ENCODE data around the gene EPHB3.

The EPHB3 gene

DNA sequence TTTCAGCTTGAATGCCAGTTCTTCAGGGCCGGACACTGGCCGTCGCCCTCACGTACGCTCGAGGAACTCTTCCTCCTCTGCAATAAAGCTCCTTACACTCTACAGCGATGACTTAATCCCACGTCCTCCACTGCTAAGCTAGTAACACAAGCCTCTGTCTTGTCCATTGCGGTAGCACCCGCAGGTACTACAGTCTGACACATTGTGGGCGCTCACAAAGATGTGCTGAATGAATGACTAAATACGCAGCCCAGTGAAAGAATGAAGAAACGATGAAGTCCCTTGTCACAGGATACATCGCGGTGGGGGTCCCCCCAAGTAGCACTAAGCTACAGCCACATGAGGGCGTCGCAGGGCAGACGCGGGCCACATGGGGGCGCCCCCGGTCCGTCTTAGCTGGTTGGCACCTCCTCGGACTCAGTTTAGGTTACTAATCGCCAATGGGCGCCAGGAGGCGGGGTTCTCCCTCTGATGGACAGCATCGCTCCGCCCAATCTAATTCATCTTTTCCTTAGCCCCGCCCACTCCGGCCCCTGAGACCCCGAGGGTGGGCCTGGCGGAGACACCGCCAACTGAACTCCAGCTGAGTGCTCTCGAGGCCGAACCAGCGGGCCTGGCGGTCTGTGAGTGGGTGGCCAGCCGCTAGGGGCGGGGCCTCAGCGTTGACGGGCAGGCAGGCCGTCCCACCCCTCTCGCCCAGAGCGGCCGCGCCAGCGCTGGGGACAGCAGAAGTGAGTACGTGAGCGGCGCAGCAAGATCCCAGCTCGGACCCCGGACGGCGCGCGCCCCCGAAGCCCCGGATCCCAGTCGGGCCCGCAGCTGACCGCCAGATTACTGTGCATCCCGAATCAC, at the start of gene EPHB3:
Gene EPHB3 (plus strand): TSS at position 725 of the 852 bp plus-strand sequence. CDS start 451 bp downstream, outside the sequence.
- peak within 1 kb of the TSS; percentile 25 for H3K4me3 ChIP-seq (ENCODE audit: low read depth, low read length)

DNA sequence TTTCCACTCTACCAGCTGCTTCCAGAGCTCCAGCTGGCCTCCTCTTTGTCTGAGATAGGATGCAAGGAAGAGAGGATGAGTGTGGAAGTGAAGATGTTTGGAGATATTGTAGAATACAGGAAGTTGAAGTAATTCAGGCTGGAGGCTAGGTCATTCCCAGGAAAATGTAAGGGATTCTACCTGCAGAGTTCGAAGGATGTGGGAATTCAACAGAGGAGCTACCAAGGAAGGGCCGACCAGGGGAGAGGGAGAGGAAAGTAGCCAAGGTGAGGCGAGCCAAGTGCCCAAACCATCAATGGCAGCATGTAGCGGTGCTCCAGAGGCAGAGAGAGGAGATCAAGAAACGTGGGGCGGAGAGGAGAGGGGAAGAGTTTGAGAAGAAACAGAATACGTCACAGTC, 49.0 kb upstream of the EPHB3 start:
- H3K4me3 ChIP-seq (ENCODE audit: low read depth, low read length), result no peak overlapping the region

DNA sequence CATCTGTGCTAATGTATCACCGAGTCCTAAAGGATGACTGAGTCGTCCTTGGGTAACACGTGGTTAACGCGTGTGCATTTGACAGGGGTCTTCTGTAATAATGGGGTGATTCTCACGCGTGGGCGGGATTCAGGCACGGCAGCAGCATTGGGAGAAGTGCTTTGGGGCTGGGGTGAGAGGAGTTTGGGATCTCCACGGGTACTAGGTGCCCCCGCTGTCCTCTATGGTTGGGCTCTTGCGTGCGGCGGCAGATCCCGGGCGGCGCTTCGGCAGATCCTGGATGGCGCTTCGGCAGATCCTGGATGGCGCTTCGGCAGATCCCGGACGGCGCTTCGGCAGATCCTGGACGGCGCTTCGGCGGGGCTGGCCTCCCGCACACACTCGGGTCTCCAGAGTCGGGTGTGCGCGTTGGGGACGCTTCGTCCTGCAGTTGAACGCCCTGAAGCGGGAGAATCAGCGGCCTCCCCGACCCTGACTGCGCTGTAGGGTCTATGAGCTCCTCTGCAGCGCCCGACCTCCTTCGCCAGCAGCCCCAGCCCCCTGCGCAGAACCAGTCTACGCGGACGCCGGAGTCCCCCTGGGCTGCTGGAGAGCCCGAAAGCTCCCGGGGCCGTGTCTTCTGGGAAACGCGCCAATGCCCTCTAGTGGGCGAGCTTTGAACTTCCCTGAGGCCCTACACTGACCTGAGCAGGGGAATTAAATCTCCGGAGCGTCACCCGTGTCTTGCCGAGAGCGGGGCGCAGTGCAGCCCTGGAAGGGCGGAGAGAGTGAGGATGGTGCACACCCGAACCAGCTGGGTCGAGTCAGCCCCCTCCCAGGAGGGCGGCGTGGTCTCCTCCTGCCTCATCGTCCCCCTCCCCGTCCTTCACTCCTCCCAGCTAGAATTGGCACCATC, 48.1 kb upstream of the EPHB3 start:
- peak overlapping the region; percentile 37 for H3K4me3 ChIP-seq (ENCODE audit: low read depth, low read length)

DNA sequence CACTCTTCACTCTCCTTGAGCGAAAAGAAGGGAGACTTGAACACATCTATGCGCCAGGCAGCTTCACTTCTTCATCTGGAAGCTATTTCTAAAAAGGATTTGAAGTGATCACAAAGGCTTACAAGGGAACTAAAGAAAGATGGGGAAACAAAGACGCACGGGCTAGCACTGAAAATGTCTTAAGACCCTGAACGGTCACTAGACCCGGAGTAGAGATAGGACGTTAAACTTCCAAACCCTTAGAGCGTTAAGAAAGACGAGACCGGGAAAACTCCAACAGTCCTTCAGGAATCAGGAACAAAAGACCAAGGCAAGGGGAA, 47.5 kb upstream of the EPHB3 start:
- peak overlapping the region; percentile 37 for H3K4me3 ChIP-seq (ENCODE audit: low read depth, low read length)

DNA sequence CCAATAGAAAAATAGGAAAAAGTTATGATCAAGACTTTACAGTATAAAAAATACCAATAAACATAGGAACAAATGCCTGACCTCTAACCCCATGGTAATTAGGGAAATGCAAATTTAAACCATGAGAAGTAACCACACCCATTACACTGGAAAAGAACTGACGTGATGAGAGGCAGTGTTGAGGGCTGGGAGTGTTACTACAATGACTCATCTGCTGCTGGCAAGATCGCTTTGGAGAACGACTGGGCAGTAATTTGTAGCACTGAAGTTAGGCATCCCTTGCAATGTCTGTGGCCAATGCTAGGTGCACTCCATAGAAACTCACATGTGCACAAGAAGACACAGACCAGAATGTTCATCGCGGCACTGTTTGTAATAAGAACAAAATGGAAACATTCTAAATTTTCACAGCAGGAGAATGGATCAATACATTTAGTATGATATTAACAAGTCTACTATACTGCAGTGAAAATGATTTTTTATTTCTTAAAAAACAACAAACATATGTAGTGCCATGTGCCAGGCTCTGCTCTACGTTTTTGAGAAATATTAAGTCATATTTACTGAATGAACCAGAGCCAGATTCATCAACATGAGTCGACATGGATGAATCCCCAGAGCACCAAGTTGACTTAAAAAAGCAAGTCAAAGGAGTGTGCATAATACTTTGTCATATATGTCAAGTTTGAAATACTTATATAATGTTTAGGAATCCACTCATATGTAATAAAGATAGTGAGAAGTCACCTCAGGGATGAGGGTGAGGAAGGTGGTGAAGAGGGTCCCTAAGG, 37.6 kb upstream of the EPHB3 start:
- no peak overlapping the region for H3K4me3 ChIP-seq (ENCODE audit: low read depth, low read length)

DNA sequence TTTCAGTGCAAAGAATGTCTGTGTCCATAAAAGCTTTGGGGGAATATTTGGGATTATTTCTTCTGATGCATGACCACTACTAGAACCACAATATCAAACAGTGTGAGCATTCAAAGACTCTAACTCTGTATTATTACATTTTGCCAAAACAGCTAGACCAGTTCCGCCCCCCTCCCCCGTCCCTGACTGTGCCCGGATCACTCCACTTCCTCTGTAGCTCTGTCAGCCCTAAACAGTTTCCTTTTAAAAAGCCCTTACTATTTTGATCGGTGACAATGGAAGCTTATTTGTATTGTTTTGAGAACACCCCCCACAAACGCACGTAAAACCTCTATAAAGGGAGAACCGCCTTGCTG, 36.6 kb upstream of the EPHB3 start:
- H3K4me3 ChIP-seq (ENCODE audit: low read depth, low read length), result peak overlapping the region; percentile 60

DNA sequence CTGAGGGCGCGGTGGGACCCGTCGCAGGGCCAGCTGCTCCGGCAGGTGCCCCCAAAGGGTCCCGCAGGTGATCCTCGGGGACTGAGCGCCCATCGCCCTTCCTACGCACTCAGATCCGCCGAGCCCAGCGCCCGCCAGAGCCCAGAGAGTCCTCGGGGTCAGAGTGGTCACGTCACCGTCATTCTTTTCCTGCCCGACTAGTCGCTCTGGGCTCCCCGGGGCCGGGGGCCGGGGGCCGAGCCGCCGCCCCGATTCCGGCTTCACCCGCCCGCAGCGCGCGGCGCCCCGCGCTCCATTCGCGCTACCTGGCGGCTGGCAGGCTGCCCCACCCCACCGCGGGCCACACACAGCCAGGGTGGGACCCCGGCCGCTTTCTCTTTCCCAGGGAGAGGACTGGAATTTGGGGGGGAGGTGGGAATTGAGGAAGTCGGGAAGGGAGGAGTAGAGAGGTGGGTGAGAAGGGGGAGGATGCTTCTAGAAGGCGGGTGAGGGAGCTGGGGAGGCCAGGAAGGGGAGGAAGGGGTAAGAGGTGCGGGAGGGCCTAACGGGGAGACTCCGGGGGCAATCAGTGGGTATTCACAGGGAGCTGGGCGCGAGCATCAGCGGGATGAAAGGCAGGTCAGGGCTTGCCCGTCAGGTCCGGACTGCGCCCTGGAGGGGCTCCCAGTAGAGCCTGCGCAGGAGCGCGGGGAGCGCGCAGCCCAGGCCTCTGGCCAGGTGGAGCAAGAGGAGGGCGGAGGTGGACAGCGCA, 36.1 kb upstream of the EPHB3 start:
- peak overlapping the region; percentile 60 for H3K4me3 ChIP-seq (ENCODE audit: low read depth, low read length)

DNA sequence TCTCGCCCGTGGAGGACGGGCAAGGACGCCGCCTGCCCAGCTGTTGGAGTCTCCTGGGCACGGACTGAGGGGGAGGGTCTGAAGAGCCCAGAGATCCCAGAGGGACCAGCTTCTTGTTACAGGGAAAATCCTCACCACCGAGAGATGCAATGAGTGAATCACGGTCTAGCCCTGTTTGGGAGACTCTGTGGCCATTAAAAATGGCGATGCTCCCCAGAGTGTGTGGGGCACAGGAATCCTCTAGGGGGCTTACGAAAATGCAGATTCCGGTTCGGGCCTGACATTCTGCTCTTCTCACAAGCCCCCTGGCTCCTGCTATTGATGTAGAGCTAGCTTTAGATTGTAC, 35.5 kb upstream of the EPHB3 start:
- H3K4me3 ChIP-seq (ENCODE audit: low read depth, low read length), result peak overlapping the region; percentile 60

DNA sequence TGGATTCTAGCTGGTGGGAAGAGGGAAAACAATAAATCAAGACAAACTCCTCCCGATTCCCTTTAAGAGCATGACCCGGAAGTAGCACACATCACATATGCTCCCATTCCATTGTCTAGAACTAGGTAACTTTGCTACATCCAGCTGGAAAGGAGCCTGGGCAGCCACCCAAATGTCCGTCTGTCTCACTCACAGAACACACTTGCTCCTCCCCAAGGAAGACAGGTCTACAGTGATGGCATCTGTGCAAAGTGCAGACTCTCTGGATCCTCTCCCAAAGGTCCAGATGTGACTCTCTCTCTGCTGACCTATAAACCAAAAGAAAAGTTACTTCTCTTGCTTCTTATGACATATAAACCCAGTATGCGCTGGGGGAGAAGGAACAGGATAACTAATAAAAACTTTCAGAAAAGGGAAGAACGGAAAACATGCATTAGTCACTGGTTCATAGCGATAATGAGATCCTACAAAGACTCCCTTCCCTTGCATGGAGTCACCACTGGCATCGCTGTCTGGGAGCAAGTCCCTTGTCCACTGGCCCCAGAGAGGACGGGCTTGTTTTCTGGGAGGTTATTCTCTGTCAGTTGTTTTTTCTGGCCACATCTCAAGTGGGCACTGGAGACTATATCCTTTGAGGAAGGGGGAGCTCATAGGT, 29.8 kb upstream of the EPHB3 start:
- no peak overlapping the region for H3K4me3 ChIP-seq (ENCODE audit: low read depth, low read length)

DNA sequence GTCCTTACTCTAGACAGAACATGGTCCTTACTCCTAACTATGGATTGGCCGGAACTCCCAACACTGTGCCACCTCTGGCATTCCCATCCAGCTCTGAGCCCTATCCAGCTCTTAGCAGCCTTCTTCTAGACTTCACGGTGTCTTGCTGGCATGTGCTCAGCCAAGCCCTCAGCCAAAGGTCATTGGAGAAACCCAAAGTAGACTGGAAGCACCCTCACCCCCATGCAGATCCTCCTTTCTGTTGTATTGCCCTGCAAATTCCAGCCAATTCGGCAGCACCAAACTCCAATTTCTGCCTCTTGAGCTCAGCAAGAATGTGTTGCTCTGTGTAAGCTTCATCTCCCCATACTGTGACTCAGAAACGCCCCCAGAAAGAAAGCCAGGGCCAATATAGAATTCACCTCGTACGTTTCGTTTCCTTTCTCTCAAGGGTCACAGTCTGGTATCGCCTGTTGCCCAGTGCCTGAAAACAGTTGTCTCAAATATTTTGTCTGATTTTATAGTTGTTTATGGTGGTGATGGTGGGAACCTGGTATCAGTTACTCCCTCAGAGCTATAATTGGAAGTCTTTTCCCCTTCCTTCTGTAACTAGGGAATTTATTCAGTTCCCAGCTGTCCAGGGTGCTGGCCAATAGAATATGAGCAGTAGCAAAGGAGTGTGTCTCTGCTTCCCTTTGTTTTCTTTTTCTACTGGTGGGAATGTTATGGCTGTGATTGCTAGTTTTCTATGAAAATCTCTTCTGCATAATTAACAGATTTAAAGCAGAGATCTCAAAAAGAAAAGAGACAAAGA, 28.4 kb upstream of the EPHB3 start:
- no peak overlapping the region for H3K4me3 ChIP-seq (ENCODE audit: low read depth, low read length)

DNA sequence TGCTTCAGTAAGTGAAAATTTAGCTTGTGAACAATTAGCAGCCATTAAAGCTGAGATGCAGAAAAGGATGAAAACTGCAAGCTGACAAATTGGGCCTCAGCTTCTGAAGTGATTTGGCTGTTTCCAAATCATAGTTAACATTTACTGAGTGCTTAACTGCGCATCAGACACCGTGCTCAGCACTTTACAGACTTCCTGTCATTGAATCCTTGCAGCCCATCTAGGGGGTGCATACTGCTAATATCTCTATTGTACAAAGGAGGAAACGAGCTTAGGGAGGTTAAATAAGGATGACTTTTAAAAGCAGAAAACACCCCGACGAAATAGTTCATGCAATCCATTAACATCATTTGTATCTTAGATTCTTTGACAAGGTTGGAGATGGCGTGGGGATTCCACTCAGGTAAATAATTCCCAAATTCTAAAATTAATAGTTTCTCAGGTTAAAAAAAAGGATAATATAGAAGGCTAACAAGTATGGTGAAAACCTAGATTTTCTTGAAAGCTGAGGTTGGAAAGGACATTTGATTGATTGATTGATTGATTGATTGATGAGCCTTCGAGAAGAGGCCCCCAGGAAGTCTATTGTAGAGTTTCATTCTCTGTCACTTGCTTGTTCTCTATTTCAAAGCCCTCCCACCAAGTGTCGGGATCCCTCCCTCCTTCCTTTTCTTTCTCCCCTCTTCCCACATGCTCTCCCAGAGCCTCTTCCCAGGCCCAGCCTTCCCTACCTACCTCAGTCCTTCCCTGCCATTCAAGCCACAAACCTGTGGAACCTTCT, 23.5 kb upstream of the EPHB3 start:
- H3K4me3 ChIP-seq (ENCODE audit: low read depth, low read length), result no peak overlapping the region

DNA sequence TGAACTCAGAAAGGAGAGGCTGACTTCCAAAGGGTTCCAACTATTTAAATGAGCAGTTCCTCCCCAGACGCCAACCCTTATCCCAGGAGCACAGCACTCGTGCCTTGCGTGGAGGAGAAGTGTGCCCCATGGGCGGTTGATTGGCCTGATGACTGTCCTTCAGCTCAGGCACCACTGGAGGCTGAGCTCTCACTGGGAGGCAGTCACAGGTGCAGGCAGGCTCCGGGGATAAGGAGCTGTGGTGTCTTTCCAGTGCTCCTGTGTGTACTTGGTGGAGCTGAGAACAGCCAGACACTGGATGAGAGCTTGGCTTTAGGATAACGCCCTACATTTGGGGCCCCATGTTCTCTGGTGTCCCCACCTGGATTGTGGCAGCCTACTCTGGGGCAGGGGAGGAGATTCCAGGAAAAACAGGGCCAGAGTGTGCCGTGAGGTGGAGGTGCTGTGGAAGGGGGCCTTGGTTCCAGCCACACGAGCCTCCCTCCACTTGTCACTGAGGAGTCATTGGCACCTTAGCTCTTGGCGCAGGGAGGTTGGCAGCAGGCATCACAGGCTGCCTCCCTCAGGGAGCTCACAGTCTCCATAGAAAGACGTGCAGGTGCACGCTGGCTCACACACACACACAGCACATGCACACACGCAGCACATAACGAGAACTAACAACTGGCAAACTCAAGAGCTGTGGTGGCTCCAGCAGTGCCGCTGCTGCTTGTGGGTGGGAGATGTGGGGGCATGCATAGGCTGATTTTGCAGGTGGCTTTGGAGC, 22.7 kb upstream of the EPHB3 start:
- no peak overlapping the region for H3K4me3 ChIP-seq (ENCODE audit: low read depth, low read length)

DNA sequence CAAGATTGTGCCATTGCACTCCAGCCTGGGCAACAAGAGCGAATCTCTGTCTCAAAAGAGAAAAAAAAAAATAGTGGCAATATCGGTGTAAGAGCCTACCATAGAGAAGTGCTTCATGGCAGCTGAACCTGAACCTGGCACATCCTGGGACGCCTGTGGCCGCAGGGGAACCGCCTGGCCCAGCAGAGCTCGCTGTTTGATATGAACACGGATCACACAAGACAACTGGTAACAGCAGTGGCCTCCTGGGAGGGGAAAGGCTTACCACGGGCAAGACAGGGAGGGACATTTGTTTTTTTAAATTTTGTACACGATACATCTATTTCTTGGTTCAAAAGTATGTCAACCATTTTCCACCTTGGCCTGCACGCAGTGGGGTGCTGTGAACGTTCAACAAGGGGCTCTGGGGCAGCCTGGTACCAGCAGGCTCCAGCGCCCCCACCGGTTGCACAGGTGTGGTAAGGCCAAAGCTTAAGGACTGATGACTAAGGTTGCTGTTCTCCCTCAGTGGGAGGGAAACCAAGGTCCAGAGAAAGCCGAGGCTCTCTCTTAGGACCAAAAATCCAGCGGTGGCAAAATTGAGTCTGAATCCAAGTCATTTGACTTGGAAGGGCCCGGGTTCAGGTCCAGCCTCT, 21.7 kb upstream of the EPHB3 start:
- no peak overlapping the region for H3K4me3 ChIP-seq (ENCODE audit: low read depth, low read length)

DNA sequence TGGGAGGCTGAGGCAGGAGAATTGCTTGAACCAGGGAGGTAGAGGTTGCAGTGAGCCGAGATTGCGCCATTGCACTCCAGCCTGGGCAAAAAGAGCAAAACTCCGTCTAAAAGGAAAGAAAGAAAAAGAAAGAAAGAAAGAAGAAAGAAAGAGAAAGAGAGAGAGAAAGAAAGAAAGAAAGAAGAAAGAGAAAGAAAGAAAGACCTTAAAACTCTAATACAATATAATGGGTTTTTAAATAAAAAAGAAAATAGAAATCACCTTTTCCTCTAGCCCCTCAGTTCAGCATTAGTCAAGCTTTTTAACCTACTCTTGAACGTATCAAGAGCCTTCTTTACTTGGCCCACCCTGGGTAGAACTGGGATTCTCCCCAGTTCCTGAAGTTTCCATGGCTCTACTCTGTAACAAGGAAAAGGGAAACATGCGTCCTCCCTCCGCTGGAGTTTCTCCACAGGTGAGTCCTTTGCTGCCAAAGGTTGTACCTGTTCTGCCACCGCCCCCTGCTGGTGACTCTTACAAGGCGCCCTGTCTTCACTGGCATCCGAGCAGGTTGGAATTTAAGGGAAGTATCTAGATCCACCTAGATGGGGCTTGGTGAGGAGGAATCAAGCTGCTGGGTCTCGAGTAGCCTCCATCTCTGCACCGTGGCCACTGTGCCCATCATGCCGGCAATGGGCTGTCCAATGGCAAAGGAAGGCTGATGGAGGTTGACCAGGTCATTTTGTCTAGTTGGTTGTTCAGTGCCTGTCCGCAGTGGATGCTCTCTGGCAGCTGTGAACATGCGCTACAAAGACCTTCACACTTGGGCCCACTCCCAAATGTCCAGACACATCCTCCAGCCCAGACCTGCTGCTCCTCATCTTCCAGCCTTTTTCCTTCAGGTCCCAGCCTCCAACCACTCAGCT, 20.6 kb upstream of the EPHB3 start:
- no peak overlapping the region for H3K4me3 ChIP-seq (ENCODE audit: low read depth, low read length)

DNA sequence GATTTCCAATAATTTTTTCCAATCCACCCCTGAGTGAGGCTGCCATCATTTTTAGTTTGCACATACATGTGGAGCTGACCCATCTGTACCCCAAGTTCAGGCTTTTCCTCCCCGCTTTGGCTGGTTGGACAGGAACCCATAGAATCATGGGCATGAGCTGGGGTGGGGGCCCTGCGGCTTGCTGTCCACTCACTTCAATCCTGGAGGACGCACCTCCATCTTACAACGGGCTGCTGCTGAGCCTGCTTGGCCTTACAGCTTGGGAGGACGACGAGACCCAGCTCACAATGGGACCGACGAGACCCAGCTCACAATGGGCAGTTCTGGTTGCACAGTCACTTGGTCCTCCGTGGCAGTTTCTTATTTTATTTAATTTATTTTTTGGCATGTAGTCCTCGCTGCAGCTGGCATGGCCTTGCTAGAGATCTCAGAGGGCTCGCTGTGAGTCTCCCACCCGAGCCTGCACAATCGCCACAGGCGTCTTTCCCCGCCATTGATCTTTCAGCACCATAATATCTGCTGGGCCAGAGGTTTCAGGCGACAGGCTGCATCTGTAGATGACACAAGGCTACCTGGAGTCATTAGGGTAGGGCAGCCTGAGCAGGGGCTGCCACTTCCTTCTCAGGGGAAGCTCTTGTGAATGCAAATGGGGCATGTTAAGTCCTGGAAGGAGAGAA, 19.6 kb upstream of the EPHB3 start:
- H3K4me3 ChIP-seq (ENCODE audit: low read depth, low read length), result no peak overlapping the region

DNA sequence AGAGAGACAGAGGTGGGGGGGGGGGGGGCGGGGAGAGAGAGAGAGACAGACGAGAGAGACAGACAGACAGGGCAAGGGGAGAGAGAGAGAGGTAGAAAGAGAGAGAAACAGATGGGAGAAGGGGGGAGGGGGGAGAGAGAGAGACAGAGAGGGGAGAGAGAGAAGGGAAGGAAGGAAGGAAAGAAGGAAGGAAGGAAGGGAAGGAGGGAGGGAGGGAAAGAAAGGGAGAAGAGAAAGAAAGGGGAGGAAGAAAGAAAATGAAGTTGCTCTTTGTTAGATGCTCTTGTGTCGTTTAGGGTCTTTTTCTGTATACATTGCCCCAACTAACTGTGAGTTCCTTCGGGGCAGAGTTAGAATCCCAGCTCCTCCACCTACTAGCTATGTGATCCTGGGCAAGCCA, 19.0 kb upstream of the EPHB3 start:
- no peak overlapping the region for H3K4me3 ChIP-seq (ENCODE audit: low read depth, low read length)
